HEK293 (cell line): ENCODE measurements around the gene MVD.

ENCODE experiments used
- CTCF ChIA-PET: fragments of 350-600 bp; formaldehyde crosslinking; extraction: SDS; loops from one replicate; lab custom pipeline; 2021; ENCODE audit warnings: antibody characterized with exemption; lab: Yijun Ruan, JAX
- POLR2A ChIA-PET: fragments of 300-600 bp; formaldehyde crosslinking; extraction: SDS; loops from one replicate; lab custom pipeline; 2020; ENCODE audit warnings: antibody characterized with exemption, inconsistent platforms; lab: Yijun Ruan, JAX
- H3K27ac ChIP-seq: fragments of 200-500 bp; sonication (Bioruptor generic); 2 replicates; pipeline ENCODE4 v1.5.1; 2014; ENCODE audit warnings: low read depth, low read length, control low read depth, inconsistent platforms; ENCODE audit errors: extremely low read depth
- H3K36me3 ChIP-seq, 2 experiments: fragments of 200-500 bp in 1 of 2; sonication (Bioruptor generic) in 1 of 2; 1 replicate in 1 of 2; 2 replicates in 1 of 2; pipeline ENCODE4 v1.5.1; 2014 to 2017; ENCODE audit warnings: inconsistent platforms in 2 of 2, low read length in 2 of 2; ENCODE audit not compliant: control insufficient read depth in 2 of 2, insufficient read depth in 1 of 2
- H3K4me1 ChIP-seq: fragments of 200-500 bp; sonication (Bioruptor generic); 2 replicates; pipeline ENCODE4 v1.5.1; 2014; ENCODE audit warnings: mild to moderate bottlenecking, low read length, inconsistent platforms; ENCODE audit not compliant: control insufficient read depth, insufficient read depth
- H3K4me3 ChIP-seq: 2 replicates; pipeline ENCODE4 v1.5.1; 2011; ENCODE audit warnings: low read depth, mild to moderate bottlenecking, control low read depth, low read length, moderate library complexity
- H3K9me3 ChIP-seq: fragments of 200-500 bp; sonication (Bioruptor generic); 2 replicates; pipeline ENCODE4 v1.5.1; 2014; ENCODE audit warnings: low read depth, low read length, inconsistent platforms; ENCODE audit not compliant: control insufficient read depth, insufficient read depth
- AEBP2 ChIP-seq: fragments of 450-650 bp; formaldehyde crosslinking; IDR thresholded peaks from 2 replicates; pipeline ENCODE4 v1.5.1; 2016; ENCODE audit warnings: missing biosample characterization, missing genetic modification characterization, borderline replicate concordance
- FEZF1 ChIP-seq: fragments of 450-650 bp; formaldehyde crosslinking; IDR thresholded peaks from 2 replicates; pipeline ENCODE4 v1.5.1; 2016; ENCODE audit warnings: missing biosample characterization, missing genetic modification characterization
- GFI1B ChIP-seq: fragments of 450-650 bp; formaldehyde crosslinking; IDR thresholded peaks from 2 replicates; pipeline ENCODE4 v1.5.1; 2016; ENCODE audit warnings: missing biosample characterization, missing genetic modification characterization
- GLIS2 ChIP-seq: fragments of 450-650 bp; formaldehyde crosslinking; IDR thresholded peaks from 2 replicates; pipeline ENCODE4 v1.5.1; 2016; ENCODE audit warnings: missing biosample characterization, missing genetic modification characterization
- KLF16 ChIP-seq: fragments of 450-650 bp; formaldehyde crosslinking; IDR thresholded peaks from 2 replicates; pipeline ENCODE4 v1.5.1; 2017; ENCODE audit warnings: missing biosample characterization, missing genetic modification characterization
- KLF9 ChIP-seq: fragments of 450-650 bp; formaldehyde crosslinking; IDR thresholded peaks from 2 replicates; pipeline ENCODE4 v1.5.1; 2016; ENCODE audit warnings: missing biosample characterization, missing genetic modification characterization, low read depth
- MZF1 ChIP-seq: fragments of 450-650 bp; formaldehyde crosslinking; IDR thresholded peaks from 2 replicates; pipeline ENCODE4 v1.5.1; 2017; ENCODE audit warnings: missing biosample characterization, missing genetic modification characterization, borderline replicate concordance
- SP3 ChIP-seq: fragments of 450-650 bp; formaldehyde crosslinking; IDR thresholded peaks from 2 replicates; pipeline ENCODE4 v1.5.1; 2016; ENCODE audit warnings: missing biosample characterization, missing genetic modification characterization
- ZBTB10 ChIP-seq: fragments of 450-650 bp; formaldehyde crosslinking; IDR thresholded peaks from 2 replicates; pipeline ENCODE4 v1.5.1; 2016; ENCODE audit warnings: missing biosample characterization, missing genetic modification characterization
- ZBTB20 ChIP-seq: fragments of 450-650 bp; formaldehyde crosslinking; IDR thresholded peaks from 2 replicates; pipeline ENCODE4 v1.5.1; 2016; ENCODE audit warnings: missing biosample characterization, missing genetic modification characterization
- ZEB2 ChIP-seq: fragments of 450-650 bp; formaldehyde crosslinking; IDR thresholded peaks from 2 replicates; pipeline ENCODE4 v1.5.1; 2016; ENCODE audit warnings: missing biosample characterization, missing genetic modification characterization
- ZIC2 ChIP-seq: fragments of 450-650 bp; formaldehyde crosslinking; IDR thresholded peaks from 2 replicates; pipeline ENCODE4 v1.5.1; 2016; ENCODE audit warnings: missing biosample characterization, missing genetic modification characterization
- ZNF121 ChIP-seq: fragments of 450-650 bp; formaldehyde crosslinking; IDR thresholded peaks from 2 replicates; pipeline ENCODE4 v1.5.1; 2016; ENCODE audit warnings: missing biosample characterization, missing genetic modification characterization
- ZNF184 ChIP-seq: fragments of 450-650 bp; IDR thresholded peaks from 2 replicates; pipeline ENCODE4 v1.5.1; 2018; ENCODE audit warnings: missing biosample characterization, mild to moderate bottlenecking, missing genetic modification characterization
- ZNF354C ChIP-seq: fragments of 450-650 bp; formaldehyde crosslinking; IDR thresholded peaks from 2 replicates; pipeline ENCODE4 v1.5.1; 2016; ENCODE audit warnings: missing biosample characterization, missing genetic modification characterization, low read depth, borderline replicate concordance
- ZNF510 ChIP-seq: fragments of 450-650 bp; formaldehyde crosslinking; IDR thresholded peaks from 2 replicates; pipeline ENCODE4 v1.5.1; 2018; ENCODE audit warnings: mild to moderate bottlenecking, missing genetic modification characterization, missing biosample characterization; ENCODE audit not compliant: insufficient replicate concordance
- ZNF626 ChIP-seq: fragments of 450-650 bp; sonication (Bioruptor Pico); formaldehyde crosslinking; IDR thresholded peaks from 2 replicates; pipeline ENCODE4 v1.5.1; 2018; ENCODE audit warnings: missing biosample characterization, missing genetic modification characterization, inconsistent platforms
- ZNF768 ChIP-seq: fragments of 450-650 bp; formaldehyde crosslinking; IDR thresholded peaks from 2 replicates; pipeline ENCODE4 v1.5.1; 2018; ENCODE audit warnings: missing biosample characterization, mild to moderate bottlenecking, missing genetic modification characterization
- TF ChIP-seq, protein P1 (sequence below): fragments of 450-650 bp; formaldehyde crosslinking; optimal IDR thresholded peaks from 2 replicates; pipeline ENCODE3; 2016; ENCODE audit warnings: missing biosample characterization, mild to moderate bottlenecking, missing genetic modification characterization

MVD gene

DNA sequence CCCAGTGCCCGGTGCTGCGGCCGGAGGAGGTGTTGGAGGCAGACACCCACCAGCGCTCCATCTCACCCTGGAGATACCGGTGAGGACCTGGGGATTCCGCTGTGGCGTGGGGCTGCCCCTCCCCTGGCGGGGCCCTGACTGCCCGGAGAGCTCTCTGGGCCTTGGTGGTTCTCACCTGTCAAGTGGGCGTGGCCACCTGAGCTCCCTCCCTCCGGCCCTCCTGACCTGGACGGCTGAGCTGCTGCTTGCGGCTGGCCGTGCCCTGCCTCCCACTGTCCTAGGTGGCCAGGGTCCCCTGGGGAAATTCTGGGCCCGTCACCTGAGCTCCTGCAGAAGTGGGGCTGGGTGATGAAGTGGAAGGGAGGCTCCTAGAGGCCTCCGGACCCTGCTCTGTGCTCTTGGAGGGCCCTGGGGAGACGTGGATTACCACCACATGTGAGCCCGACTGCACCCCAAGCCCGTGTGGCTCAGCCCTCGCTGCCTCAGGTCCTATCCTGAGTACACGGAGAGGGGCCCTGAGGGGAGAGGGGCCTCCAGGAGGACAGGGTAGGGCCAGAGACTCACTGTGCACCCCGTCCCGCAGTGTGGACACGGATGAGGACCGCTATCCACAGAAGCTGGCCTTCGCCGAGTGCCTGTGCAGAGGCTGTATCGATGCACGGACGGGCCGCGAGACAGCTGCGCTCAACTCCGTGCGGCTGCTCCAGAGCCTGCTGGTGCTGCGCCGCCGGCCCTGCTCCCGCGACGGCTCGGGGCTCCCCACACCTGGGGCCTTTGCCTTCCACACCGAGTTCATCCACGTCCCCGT is 23.5 kb downstream of the MVD start:
- ChIA-PET CTCF (interaction anchor here (0.6 to 0.9 kb wide), 2 partner anchors 10 to 289 kb away, joined by 3 to 5 read pairs; no protein-coding TSS in a partner anchor), POLR2A (interaction anchor here (1.5 kb wide), 1 partner anchor 10 kb away, joined by 5 read pairs; no protein-coding TSS in a partner anchor)
- Histone ChIP-seq H3K9me3 (no peaks in the 10 kb centered on the region), H3K27ac (no peak overlapping the region), H3K36me3 (peaks cover 0 to 12% of the 10 kb centered on the region in 2 experiments; a peak in 1 of 3 replicates), H3K4me1 (no peaks in the 10 kb centered on the region), H3K4me3 (no peak overlapping the region)
- no peak for TF ChIP-seq MZF1 (tag by site-specific recombination)
- TF ChIP-seq ZNF626 (tag by site-specific recombination): no peak
- TF ChIP-seq KLF9 (tag by site-specific recombination): peak; percentile 45
- TF ChIP-seq, protein P1, sequence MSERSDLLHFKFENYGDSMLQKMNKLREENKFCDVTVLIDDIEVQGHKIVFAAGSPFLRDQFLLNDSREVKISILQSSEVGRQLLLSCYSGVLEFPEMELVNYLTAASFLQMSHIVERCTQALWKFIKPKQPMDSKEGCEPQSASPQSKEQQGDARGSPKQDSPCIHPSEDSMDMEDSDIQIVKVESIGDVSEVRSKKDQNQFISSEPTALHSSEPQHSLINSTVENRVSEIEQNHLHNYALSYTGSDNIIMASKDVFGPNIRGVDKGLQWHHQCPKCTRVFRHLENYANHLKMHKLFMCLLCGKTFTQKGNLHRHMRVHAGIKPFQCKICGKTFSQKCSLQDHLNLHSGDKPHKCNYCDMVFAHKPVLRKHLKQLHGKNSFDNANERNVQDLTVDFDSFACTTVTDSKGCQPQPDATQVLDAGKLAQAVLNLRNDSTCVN: no peak

DNA sequence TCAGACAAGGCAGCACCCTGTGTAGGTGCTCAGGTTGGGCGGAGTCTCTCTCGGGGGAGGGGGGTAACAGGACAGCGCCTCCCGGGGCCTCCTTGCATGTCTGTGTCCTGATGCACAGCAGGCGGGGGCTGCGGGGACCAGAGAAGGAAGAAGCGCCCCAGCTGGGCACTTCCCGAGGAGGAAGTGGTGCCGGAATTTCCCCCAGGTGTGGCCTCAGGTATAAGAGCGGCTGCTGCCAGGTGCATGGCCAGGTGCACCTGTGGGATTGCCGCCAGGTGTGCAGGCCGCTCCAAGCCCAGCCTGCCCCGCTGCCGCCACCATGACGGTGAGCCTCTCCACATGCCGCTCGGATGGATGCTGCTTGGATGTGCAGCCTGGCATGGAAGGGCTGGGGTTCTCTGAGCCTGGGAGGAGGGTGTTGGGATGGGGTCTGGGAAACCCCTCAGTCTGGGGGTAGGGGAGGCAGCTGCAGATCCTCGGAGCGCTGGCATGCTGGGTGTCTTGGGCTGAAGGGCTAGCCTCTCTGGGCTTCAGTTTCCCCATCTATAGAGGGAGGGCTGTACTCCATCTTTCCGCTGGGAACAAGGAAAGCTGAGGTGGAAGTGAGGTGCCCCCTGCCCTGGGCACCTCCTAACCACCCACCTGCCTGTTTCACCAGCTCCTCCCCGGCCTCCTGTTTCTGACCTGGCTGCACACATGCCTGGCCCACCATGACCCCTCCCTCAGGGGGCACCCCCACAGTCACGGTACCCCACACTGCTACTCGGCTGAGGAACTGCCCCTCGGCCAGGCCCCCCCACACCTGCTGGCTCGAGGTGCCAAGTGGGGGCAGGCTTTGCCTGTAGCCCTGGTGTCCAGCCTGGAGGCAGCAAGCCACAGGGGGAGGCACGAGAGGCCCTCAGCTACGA is 24.3 kb downstream of the MVD start, which contains the start of gene IL17C:
TSS of gene IL17C (plus strand) at position 250 of the 908 bp plus-strand sequence. CDS start at position 320, 70 bp downstream.
- POLR2A ChIA-PET: interaction anchor here (1.5 to 1.9 kb wide), 2 partner anchors 9 to 11 kb away, joined by 4 to 5 read pairs; no protein-coding TSS in a partner anchor
- Histone ChIP-seq H3K9me3 (no peaks in the 10 kb centered on the region), H3K4me1 (no peaks in the 10 kb centered on the region), H3K4me3 (no peak within 1 kb of the TSS), H3K36me3 (peaks cover 0 to 7% of the 10 kb centered on the region in 2 experiments; a peak in 1 of 3 replicates), H3K27ac (no peak within 1 kb of the TSS)
- TF ChIP-seq ZEB2 (tag by site-specific recombination) (peak; percentile 68), GLIS2 (tag by site-specific recombination) (peak; percentile 48), ZNF768 (tag by site-specific recombination) (peak; percentile 18; the same call in 1 of the 2 replicates), ZNF121 (tag by site-specific recombination) (no peak)
- CTCF ChIA-PET: no interaction called here

- Histone ChIP-seq H3K27ac (no peak overlapping the region), H3K4me1 (no peaks in the 10 kb centered on the region), H3K36me3 (peaks cover 0 to 17% of the 10 kb centered on the region in 2 experiments; a peak in 1 of 3 replicates), H3K4me3 (no peak overlapping the region), H3K9me3 (no peaks in the 10 kb centered on the region)
- CTCF ChIA-PET: interaction anchor here (0.7 to 1.1 kb wide), 2 partner anchors 13 to 29 kb away, joined by 3 to 4 read pairs; no protein-coding TSS in a partner anchor
- POLR2A ChIA-PET: interaction anchor here (0.6 to 1.9 kb wide), 3 partner anchors 11 to 143 kb away, joined by 3 to 4 read pairs (median 3); no protein-coding TSS in a partner anchor
- TF ChIP-seq SP3 (tag by site-specific recombination) (no peak), AEBP2 (tag by site-specific recombination) (no peak), ZNF184 (tag by site-specific recombination) (no peak), ZIC2 (no peak), KLF16 (tag by site-specific recombination) (no peak), ZNF354C (no peak), ZNF510 (no peak), ZBTB10 (tag by site-specific recombination) (no peak), ZBTB20 (tag by site-specific recombination) (no peak), FEZF1 (tag by site-specific recombination) (no peak), GFI1B (tag by site-specific recombination) (no peak)
- TF ChIP-seq, protein P1: no peak
These were observed 26.2 kb downstream of the MVD start for GRCh38 chr16:88636488-88637265.
